HG03520 (cell line): ENCODE data around the gene APOC3.

Experiments used
- ATAC-seq: cut with Tn5 transposase; IDR thresholded peaks from one replicate; pipeline ENCODE4 v1.9.1; 2021; ENCODE audit warnings: mild to moderate bottlenecking, moderate library complexity; ENCODE audit not compliant: unreplicated experiment

APOC3 gene

GRCh38 chr11:116869610-116870009 lies 39.9 kb downstream of the APOC3 start:
- ATAC-seq: no peak

DNA sequence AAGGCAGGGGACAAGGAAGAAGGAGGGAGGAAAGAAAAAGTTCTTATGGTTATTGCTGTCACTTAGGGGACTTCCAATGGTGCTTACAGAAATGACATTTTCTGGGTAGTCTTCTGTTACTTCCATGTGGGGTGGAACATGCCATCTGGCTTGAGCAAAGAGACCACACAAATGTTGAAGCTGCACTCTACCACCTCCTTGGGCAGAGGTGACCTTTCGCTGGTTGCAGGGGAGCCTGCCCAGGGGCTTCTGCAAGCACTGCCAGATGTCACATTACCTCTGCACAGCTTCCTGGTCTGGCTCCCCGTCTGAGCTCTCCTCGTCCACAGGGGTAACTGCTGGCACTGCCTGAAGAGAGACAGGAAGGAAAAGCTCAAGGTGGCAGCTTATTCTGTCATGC lies 40.3 kb downstream of the APOC3 start:
- no peak for ATAC-seq

- ATAC-seq: no peak
These were observed 41.5 kb downstream of the APOC3 start for GRCh38 chr11:116871248-116871647.

- ATAC-seq: no peak
These were observed 43.7 kb downstream of the APOC3 start for GRCh38 chr11:116873381-116873780.

- no peak for ATAC-seq
These were observed 44.5 kb downstream of the APOC3 start for GRCh38 chr11:116874251-116874650.

GRCh38 chr11:116875194-116875593 lies 45.5 kb downstream of the APOC3 start:
- ATAC-seq: no peak

- ATAC-seq: no peak
These were observed 46.9 kb downstream of the APOC3 start for GRCh38 chr11:116876656-116877055.

DNA sequence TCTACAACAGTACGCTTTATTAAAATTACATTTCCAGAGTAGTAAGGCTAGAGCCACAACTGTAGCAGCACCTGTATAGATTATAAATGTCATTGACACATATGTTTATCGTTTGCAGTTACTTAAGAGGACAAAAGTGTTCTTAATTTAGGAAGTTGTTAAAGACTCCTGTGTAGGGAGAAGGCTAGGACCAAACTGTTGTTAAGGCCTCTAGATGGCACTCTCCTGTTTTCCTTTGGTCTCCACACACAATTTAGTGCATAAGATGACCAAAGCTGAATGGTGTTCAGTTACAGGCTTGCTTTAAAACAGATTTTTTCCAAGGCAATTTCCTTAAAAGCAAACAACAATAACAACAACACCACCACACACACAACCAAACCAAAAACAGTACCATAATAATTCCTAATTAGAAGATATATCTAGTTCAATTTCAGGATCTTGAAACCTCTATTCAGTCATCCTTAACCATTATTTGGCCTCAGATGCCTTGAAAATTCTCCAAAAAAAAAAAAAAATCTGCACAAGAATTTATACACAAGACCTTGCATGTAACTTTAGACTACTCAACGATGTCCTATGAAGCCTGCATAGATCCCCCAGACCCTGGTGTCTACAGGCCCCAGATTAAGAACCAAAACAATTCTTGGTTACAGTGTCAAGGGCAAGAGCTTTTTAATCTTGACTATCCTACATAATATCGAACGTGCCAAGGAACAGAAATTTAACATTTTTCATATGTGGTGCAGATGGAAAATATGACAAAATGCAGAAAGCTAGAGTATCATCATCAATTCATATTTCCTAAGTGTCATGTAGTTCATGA lies 50.3 kb downstream of the APOC3 start:
- no peak for ATAC-seq

GRCh38 chr11:116881143-116881542 lies 51.4 kb downstream of the APOC3 start:
- ATAC-seq: no peak

- ATAC-seq: no peak
These were observed 52.7 kb downstream of the APOC3 start for GRCh38 chr11:116882386-116882785.
